ENCODE measurements around the gene RBL1.

RBL1 gene

GRCh38 chr20:36950414-36951197 lies 145.2 kb downstream of the RBL1 start:
- peak in 1 of 2 experiments; percentile 47 for DNase-seq
